Measurements from ENCODE around the gene DNAJC3.
"Not testable (repeated sequence)": the region's sequence is repeated elsewhere in the genome, so short reads cannot be mapped to it uniquely, and the experiment has no call there.

DNAJC3 gene

DNA sequence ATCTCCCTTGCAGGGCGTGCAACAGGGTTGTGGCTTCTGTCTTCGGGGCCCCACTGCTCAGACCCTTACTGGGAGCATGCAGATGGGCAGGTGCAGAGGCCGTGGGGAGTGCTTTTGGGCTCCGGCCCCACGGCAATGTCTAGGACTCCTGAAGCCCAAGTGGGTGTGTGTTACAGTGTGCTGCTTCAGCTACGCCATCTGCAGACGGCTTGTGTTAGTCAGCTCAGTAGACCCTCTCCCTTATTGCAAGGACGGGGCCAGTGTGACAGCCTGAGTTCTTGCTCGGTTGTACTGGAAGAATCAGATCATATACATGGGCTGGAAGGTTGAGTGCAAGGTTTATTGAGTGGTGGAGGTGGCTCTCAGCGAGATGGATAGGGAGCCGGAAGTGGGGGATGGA lies 39.3 kb downstream of the DNAJC3 start:
- no peak for DNase-seq

DNA sequence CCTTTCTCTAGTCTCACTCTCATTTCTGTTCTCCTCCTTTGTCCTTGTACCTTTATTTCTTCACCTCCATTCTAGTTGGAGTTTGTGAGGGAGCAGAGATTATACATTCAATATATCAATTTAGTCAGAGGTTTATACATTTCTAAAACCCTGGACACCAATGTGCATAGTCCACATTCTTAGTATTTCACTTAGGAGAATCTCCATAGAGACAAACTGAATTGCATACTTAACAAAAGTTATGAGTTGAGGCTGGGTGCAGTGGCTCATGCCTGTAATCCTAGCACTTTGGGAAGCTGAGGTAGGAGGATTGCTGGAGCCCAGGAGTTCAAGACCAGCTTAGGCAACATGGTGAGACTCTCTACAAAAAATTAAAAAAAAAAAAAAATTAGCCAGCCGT lies 45.3 kb downstream of the DNAJC3 start:
- no peak for DNase-seq

DNA sequence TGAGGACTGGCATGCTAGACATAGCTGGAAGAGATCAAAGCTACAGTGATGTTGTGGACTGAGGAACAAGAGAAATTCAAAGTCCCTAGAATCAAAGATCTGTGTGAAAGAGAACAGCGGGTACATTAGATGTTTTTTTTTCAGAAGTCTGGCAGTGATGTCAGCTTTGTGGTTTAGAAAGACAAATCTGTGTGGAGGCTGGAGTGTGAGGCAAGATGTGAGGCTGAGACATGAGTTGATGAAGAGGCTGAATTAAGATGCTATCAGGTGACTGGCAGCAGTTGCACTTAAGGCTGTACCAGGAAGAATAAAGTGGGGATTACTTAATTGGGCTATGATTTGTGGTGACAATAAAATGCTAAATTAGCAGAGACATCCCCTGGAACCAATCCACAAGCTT lies 46.5 kb downstream of the DNAJC3 start:
- DNase-seq = no peak

DNA sequence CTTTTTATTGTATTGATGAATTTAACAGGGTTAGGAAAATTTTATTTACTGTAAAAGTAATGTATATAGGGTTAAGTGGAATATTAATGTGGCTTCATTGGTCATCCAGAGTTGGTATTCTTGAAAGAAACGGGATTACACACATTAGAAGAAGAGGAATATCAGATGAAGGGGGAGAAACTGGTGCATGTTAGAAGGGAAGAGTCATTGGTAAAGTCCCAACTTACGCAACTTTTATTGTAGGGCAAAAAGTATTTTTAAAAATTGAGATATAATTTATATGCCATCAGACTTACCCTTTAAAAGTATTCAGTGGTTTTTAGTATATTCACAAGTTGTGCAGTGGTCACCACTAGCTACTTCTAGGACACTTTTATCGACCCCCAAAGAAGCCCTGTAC lies 47.3 kb downstream of the DNAJC3 start:
- DNase-seq = no peak

DNA sequence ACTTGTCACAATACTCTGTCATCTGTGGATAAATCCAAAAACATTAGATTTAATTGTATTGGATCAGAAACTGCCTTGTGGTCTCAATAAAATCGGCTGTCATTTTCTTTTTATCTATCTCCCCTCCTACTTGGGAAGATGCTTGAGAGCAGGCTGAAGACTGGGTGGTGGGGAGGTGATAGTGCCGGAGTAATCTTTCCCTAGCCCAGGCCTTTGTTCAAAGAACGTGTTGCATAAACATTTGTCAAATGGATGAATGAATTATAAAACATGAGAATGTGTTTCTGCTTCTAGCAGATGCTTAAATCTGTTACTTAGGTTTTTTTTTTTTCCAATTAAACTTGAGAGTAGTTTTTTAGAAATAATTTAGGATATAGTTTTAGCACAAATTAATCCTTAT lies 49.9 kb downstream of the DNAJC3 start:
- DNase-seq = no peak

DNA sequence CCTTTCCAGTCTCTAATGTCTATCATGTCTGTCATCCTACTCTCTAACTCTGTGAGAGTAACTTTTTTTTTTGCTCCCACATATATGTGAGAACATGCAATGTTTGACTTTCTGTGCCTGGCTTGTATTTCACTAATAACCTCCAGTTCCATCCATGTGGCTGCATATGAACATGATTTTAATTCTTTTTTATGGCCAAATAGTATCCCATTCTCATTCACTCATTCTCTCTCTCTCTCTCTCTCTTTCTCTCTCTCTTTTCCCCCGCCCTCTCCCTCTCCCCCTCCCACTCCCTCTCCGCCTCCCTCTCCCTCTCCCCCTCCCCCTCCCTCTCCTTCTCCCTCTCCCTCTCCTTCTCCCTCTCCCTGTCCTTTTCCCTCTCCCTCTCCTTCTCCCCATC lies 52.0 kb downstream of the DNAJC3 start:
- no peak for DNase-seq

DNA sequence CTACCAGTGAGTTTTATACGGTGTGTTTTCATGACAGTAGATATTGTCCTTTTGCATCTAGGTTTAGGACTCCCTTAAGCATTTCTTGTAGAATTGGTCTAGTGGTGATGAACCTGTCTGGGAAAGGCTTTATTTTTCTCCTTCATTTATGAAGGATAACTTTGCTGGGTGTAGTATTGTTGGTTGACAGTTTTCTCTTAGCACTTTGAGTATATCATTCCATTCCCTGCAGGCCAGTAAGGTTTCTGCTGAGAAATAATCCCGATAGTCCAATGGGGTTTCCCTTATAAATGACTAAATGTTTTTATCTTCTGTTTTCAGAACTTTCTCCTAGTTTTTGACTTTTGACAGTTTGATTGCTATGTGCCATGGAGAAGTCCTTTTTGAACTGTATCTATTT lies 57.2 kb downstream of the DNAJC3 start:
- no peak for DNase-seq

DNA sequence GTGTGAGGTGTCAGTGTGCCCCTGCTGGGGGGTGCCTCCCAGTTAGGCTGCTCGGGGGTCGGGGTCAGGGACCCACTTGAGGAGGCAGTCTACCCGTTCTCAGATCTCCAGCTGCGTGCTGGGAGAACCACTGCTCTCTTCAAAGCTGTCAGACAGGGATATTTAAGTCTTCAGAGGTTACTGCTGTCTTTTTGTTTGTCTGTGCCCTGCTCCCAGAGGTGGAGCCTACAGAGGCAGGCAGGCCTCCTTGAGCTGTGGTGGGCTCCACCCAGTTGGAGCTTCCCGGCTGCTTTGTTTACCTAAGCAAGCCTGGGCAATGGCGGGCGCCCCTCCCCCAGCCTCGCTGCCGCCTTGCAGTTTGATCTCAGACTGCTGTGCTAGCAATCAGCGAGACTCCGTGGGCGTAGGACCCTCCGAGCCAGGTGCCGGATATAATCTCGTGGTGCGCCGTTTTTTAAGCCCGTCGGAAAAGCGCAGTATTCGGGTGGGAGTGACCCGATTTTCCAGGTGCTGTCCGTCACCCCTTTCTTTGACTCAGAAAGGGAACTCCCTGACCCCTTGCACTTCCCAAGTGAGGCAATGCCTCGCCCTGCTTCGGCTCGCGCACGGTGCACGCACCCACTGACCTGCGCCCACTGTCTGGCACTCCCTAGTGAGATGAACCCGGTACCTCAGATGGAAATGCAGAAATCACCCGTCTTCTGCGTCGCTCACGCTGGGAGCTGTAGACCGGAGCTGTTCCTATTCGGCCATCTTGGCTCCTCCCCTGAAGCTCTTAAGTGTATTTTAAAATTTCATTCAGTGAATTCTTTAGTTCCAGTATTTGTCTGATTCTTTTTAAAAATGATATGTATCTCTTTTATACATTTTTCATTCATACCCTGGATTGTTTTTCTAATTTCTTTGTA lies 63.4 kb downstream of the DNAJC3 start:
- DNase-seq = not testable (repeated sequence)

DNA sequence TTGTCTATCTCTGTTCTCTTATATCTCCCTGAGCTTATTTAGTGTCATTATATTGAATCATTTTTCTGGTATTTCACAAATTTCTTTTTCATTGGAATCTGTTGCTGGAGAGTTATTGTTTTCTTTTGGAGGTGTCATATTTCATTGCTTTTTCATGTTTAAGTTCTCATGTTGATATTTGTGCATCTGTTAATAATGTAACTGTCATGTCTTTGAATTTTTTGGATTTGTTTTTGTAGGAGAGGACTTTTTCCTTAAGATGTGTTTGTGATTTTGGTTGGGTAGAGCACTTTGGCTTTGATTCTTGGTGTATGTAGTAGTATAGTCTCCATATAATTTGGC lies 64.0 kb downstream of the DNAJC3 start:
- DNase-seq = no peak

DNA sequence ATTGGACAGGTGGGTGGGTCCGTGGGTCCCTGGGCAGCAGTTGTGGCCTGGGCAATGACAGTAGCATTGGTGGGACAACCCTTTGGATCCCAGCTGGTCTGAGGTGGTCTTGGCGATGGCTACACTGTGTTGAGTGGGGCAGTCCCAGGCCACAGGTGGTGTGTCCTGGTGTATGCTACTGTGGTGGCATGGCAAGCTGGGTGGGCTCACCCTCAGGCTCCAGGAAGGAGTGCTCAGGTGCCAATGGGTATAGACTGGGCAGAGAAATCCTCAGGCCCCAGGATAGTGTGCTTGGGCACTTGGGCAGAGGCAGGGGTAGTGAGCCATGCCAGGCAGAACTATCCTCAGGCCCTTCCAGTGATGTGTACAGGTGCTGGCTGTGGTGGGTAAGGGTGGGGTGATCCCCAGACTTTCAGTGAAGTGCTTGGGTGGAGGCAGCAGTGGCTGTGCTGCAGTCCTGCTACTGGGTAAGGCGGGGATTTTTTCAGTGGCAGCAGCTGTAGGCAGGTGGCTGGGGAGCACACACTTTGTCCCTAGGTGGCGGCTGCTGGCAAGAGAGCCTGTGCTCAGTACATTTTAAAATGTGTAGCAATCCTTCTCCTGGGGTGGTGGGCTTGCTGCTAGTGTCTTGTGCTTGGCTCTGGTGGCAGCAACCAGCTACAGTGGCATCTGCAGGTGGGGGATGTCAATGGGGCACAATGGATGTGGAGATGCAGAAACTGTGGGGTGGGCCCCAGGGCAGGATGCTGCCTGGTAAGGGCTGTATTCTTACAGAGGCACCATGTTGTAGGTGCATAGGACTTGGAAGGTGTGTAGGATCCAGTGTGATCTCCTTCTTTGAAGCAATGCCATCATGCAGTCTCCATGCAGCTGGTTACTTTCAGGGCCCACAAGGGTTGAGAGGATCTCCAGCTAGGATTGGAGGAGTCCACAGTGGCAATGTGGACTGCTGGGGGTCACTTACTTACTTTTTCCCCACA lies 64.9 kb downstream of the DNAJC3 start:
- no peak for DNase-seq

DNA sequence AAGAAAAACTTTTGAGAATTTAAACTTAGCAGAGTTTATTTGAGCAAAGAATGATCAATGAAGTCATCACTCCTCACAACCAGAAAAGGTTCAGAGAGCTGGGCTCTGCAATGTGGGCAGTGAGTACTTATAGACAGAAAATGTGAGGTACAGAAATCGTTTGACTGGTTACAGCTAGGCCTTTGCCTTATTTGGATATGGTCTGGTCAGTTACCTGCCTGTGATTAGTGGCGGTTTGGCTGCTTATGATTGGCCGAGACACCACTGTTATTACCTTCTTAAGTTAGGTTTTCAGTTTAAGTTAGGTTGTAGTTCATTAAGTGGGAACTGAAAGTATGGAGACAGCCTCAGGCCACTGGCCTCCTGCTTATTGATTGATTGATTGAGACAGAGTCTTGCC lies 66.3 kb downstream of the DNAJC3 start:
- no peak for DNase-seq

DNA sequence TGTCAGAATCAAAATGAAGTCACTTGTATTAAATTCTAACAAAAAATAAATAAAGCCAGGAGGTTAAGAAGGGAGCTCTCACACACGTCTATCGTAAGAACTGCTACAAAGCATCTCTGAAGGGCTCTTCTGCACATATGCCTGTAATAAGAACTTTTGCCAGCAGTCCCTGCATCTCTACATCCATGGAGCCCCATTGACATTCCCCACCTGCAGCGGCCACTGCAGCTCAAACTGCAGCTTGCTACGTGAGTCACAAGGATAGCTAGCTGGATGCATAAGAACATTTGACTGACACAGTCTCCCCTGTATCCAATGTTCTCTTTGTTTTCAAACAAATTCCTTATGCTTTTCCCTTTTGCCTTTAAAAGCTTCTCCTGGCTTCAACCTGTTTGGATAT lies 68.3 kb downstream of the DNAJC3 start:
- no peak for DNase-seq

DNA sequence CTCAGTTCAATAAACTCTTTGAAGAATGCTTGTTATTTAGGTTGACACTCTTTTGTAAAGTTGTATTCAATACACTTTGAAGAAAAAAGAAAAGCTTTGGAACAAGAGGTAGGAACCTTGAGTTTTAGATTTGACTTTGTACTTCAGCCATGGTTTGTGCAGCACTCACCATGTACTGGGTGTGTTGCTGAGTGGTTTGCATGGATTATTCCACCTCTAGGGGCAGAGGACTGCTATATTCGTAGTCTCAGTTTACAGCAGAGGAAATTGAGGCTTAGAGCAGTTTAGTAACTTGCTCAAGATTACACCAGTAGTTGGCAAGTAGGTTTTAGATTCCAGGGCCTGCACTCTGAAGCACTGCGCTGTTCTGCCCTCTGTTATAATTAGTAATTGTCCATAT lies 68.8 kb downstream of the DNAJC3 start:
- no peak for DNase-seq

DNA sequence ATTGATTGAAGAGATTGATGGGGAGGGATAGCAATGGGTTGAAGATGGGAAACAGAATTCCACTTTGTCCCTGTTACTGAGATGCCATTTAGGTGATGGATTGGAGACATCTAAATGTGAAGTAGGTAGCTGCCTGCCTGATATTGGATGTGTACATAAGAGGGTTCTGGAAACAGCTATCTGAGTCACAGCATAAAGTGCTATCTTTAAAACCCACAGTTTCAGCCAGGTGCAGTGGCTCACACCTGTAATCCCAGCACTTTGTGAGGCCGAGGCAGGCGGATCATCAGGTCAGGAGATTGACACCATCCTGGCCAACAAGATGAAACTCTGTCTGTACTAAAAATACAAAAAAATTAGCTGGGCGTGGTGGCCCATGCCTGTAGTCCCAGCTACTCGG lies 72.6 kb downstream of the DNAJC3 start:
- no peak for DNase-seq

DNA sequence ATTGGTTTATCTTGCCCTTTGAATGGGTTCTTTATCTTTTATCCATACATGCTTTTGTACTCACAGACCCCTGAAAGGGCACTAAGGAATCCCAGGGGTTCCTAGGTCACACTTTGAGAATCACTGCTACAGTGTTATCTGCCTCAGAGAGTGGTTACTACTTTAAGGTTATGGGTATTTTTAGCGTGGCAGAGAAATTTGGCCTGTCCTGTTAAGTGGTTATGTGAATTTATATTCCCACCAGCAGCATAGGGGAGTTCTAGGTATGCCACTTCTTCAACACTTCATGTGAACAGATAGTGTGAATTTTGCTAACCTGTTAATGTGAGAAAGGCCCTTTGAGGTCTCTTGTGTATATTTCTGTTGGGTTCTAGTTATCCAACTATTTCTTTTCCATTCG lies 75.7 kb downstream of the DNAJC3 start:
- no peak for DNase-seq

DNA sequence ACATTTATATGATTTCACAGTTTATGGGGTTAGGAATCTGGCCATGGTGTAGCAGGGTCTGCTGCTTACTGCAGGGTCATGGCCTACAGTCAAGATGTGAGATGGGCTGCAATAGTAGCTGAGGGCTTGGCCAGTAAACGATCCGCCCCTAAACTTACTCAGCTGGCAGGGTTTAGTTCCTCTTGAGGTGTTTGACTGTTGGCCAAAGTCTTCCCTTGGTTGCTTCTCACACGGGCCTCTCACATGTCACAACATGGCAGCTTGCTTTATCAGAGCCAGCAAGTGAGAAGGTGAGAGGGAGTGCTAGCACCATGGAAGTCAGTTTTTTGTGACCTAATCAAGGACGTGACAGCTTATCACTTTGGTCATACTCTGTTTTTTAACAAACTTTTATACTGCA lies 77.1 kb downstream of the DNAJC3 start:
- no peak for DNase-seq

DNA sequence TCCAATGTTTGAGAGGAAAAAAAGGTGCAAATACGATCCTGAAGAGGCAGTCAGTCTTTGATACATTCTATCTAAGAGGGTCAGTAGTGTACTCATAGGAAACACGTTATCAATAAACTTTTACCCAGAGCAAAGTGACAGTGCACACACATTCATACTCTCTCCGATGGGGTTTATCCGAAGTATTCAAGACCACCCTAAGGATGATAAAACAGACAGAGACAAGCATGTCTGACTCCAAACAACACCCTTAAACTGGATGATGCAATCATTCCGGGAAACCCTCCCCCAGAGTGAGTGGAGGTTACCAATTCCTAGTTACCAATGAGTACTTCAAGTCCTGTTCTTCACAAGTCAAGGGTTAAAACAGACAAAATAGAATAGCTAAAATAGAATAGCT lies 79.1 kb downstream of the DNAJC3 start:
- DNase-seq = no peak

DNA sequence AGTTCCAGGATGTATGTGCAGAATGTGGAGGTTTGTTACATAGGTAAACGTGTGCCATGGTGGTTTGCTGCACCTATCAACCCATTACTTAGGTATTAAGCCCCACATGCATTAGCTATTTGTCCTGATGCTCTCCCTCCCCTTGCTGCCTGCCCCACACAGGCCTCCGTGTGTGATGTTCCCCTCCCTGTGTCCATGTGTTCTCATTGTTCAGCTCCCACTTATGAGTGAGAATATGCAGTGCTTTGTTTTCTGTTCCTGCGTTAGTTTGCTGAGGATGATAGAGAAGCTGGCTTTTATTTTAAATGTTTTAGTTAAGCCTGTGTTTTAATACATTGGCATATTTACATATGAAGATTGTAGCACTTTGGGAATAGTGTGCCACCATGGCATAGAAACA lies 85.7 kb downstream of the DNAJC3 start:
- not testable (repeated sequence) for DNase-seq

DNA sequence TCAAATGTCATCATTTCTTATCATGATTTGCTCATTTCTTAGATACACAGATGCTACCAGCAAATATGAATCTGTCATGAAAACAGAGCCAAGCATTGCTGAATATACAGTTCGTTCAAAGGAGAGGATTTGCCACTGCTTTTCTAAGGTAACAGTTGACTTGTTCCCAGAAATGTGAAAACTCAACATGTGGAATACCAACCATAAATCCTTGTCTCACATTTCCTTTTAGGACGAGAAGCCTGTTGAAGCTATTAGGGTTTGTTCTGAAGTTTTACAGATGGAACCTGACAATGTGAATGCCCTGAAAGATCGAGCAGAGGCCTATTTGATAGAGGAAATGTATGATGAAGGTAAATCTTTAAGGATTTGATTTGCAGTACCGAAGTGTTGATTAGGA lies 86.7 kb downstream of the DNAJC3 start:
- DNase-seq = no peak

DNA sequence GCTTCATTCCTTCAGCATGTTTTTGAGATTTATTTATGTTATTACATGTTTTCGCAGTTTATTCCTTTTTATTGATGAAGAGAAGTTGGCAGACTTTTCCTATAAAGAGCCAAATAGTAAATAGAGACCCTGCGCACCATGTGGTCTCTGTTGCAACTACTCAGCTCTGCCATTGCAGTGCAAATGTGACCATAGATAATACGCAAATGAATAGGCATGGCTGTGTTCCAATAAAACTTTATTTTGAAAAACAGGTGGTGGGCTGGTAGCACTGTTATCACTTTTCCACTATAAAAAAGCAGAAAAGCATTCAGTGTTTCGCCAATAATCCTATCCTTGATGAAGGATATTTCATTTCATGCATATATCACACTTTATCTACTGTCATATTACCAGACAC lies 95.0 kb downstream of the DNAJC3 start:
- no peak for DNase-seq

DNA sequence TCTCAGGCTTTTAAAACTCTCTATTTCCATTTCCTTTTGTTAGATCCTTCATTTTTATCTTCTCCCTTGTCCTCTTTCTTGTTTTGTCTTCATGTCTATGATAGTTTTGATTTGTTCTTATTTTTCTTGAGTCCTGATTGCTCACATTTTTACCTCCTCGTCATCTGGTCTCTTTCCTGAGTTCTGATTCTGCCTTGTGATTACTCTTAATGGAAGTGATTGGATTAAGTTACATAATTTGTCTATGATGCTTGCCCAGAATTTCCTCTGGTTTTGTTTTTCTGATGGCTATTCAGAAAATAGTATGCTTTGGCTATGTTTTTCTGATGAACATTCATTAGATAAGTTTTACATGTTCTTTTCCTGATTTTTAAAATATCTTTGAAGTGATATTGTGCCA lies 102.6 kb downstream of the DNAJC3 start:
- DNase-seq = no peak

DNA sequence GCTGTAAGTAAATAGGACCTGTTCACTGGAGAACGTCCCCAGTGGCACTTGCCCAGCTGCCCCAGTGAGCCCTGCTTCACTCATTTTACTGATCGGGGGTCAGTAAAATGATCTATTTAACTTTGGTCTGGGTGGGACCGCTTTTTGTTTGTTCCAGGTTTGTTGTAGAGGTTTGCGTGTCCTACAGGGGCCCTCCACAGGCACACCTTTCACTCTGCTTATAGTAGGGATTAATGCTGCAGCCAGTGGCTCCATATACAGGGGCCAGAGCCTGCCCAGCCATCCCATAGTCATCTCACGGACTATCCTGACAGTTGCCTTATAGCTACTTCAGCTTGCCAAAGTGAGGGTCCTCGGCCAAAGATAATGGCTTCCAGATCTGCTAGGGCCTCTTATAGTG lies 104.1 kb downstream of the DNAJC3 start:
- DNase-seq = no peak

DNA sequence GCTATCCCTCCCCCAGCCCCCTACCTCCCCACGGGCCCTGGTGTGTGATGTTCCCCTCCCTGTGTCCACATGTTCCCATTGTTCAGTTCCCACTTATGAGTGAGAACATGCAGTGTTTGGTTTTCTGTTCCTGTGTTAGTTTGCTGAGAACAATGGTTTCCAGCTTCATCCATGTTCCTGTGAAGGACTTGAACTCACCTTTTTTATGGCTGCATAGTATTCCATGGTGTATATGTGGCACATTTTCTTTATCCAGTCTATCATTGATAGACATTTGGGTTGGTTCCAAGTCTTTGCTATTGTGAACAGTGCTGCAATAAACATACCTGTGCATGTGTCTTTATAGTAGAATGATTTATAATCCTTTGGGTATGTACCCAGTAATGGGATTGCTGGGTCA lies 105.0 kb downstream of the DNAJC3 start:
- not testable (repeated sequence) for DNase-seq

DNA sequence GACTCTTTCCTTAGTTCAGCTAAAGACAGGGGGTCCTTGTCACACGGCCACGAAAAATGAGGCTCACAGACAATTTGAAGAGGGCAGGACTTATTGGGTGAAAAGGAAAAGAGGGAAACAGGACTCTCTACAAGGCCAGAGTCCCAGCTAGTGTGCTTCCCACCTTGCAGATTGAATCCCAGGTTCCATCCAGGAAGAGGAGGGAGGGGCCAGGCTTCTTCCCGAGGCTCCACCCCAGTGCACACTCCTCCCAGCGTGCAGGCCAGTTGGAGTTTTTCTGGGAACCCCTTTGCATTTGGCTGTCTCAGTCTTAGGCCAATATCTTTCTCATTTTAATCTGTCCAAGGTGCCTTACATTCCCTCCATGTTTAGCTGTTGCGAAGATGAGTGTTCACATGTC lies 106.8 kb downstream of the DNAJC3 start:
- no peak for DNase-seq

All from NCI-H446 (cell line).